GM23338 (cell line): ENCODE measurements around the gene CNPPD1. TPM values are rescaled to one million over a fixed set of nuclear protein-coding genes. Genes with fewer than 3 reads are reported as not detected.

ENCODE experiments used
- ATAC-seq: fragments of 200-7000 bp; cut with Tn5 transposase; 3 replicates; pipeline ENCODE4 v1.9.1; 2020
- DNase-seq: peaks from one replicate; pipeline ENCODE4 v3.0.0-alpha.2; 2015; ENCODE audit warnings: low spot score
- H2AFZ ChIP-seq: fragments of 200-600 bp; sonication (generic); 2 replicates; pipeline ENCODE4 v1.8.0; 2016; ENCODE audit warnings: antibody characterized with exemption, mild to moderate bottlenecking, moderate library complexity
- H3F3A ChIP-seq: fragments of 200-600 bp; sonication (generic); replicated peaks from 2 replicates; pipeline ENCODE4 v1.8.0; 2017; ENCODE audit warnings: antibody characterized with exemption, mixed run types, low read depth
- H3K27ac ChIP-seq: fragments of 200-600 bp; sonication (generic); 2 replicates; pipeline ENCODE4 v1.6.1; 2016; ENCODE audit warnings: low read depth
- H3K27me3 ChIP-seq: fragments of 200-600 bp; sonication (generic); 2 replicates; pipeline ENCODE4 v1.8.0; 2016; ENCODE audit warnings: mild to moderate bottlenecking, mixed run types, moderate library complexity; ENCODE audit not compliant: insufficient read depth
- H3K36me3 ChIP-seq: fragments of 200-600 bp; sonication (generic); 2 replicates; pipeline ENCODE4 v1.8.0; 2016; ENCODE audit warnings: mild to moderate bottlenecking; ENCODE audit not compliant: insufficient read depth
- H3K4me1 ChIP-seq: fragments of 200-600 bp; sonication (generic); 2 replicates; pipeline ENCODE4 v1.8.0; 2016; ENCODE audit warnings: mild to moderate bottlenecking, moderate library complexity; ENCODE audit not compliant: insufficient read depth
- H3K4me2 ChIP-seq: fragments of 200-600 bp; sonication (generic); 2 replicates; pipeline ENCODE4 v1.7.1; 2017; ENCODE audit warnings: mixed run types
- H3K4me3 ChIP-seq: fragments of 200-600 bp; sonication (generic); 2 replicates; pipeline ENCODE4 v1.6.1; 2016; ENCODE audit warnings: mixed run types
- H3K79me2 ChIP-seq: fragments of 200-600 bp; sonication (generic); replicated peaks from 2 replicates; pipeline ENCODE4 v1.8.0; 2017; ENCODE audit warnings: mild to moderate bottlenecking; ENCODE audit not compliant: insufficient read depth
- H3K9me2 ChIP-seq: fragments of 200-600 bp; sonication (generic); 2 replicates; pipeline ENCODE4 v1.8.0; 2017; ENCODE audit not compliant: insufficient read depth
- H4K20me1 ChIP-seq: fragments of 200-600 bp; sonication (generic); replicated peaks from 2 replicates; pipeline ENCODE4 v1.8.0; 2017; ENCODE audit warnings: mild to moderate bottlenecking; ENCODE audit not compliant: insufficient read depth
- H3K27ac Mint-ChIP-seq: 2 replicates; pipeline ENCODE4 v1.8.0; 2020; ENCODE audit warnings: inconsistent platforms, mild to moderate bottlenecking, moderate library complexity, mixed read lengths
- H3K27me3 Mint-ChIP-seq: 3 replicates; pipeline ENCODE4 v1.8.0; 2022; ENCODE audit warnings: low read depth, mild to moderate bottlenecking, moderate library complexity, mixed read lengths, inconsistent platforms; ENCODE audit not compliant: insufficient read depth, poor library complexity
- H3K36me3 Mint-ChIP-seq: 3 replicates; pipeline ENCODE4 v1.8.0; 2021; ENCODE audit warnings: low read depth, mild to moderate bottlenecking, inconsistent platforms, moderate library complexity, mixed read lengths
- H3K4me1 Mint-ChIP-seq: 3 replicates; pipeline ENCODE4 v1.8.0; 2020; ENCODE audit warnings: mild to moderate bottlenecking, inconsistent platforms, mixed read lengths
- H3K4me3 Mint-ChIP-seq: 3 replicates; pipeline ENCODE4 v1.8.0; 2021; ENCODE audit warnings: moderate library complexity, mild to moderate bottlenecking, inconsistent platforms, mixed read lengths
- H3K9me3 Mint-ChIP-seq: 3 replicates; pipeline ENCODE4 v1.8.0; 2020; ENCODE audit warnings: moderate library complexity, mild to moderate bottlenecking, inconsistent platforms, mixed read lengths
- CREB1 ChIP-seq: fragments of 250-450 bp; sonication (Bioruptor Pico); IDR thresholded peaks from 2 replicates; pipeline ENCODE4 v1.5.0; 2020; ENCODE audit warnings: low read depth, mild to moderate bottlenecking, moderate library complexity
- CTCF ChIP-seq, 2 experiments: fragments of 200-600 bp in 1 of 2; sonication (generic) in 1 of 2; conservative IDR thresholded peaks; 2 replicates each; pipeline versions ENCODE4 v1.5.1 to v1.6.1; 2016 to 2017; ENCODE audit warnings: antibody characterized with exemption in 2 of 2, low read depth in 2 of 2, mild to moderate bottlenecking in 2 of 2, moderate library complexity in 1 of 2
- ETS1 ChIP-seq: IDR thresholded peaks from 2 replicates; pipeline ENCODE4 v1.6.1; 2016; ENCODE audit warnings: antibody characterized with exemption
- EZH2 ChIP-seq: fragments of 200-600 bp; sonication (generic); IDR thresholded peaks from one replicate; pipeline ENCODE4 v1.8.0; 2017; ENCODE audit warnings: antibody characterized with exemption, mild to moderate bottlenecking, low read depth; ENCODE audit not compliant: unreplicated experiment
- JUNB ChIP-seq: IDR thresholded peaks from one replicate; pipeline ENCODE4 v1.6.1; 2016; ENCODE audit warnings: antibody characterized with exemption; ENCODE audit not compliant: unreplicated experiment
- NANOG ChIP-seq: IDR thresholded peaks from 2 replicates; pipeline ENCODE4 v1.6.1; 2016; ENCODE audit warnings: antibody characterized with exemption, borderline replicate concordance
- ZNF114 ChIP-seq: fragments of 250-450 bp; sonication (Bioruptor Pico); IDR thresholded peaks from 2 replicates; pipeline ENCODE4 v1.5.0; 2020; ENCODE audit warnings: mild to moderate bottlenecking, moderate library complexity
- ZNF331 ChIP-seq: fragments of 250-450 bp; sonication (Bioruptor Pico); IDR thresholded peaks from 2 replicates; pipeline ENCODE4 v1.5.0; 2020; ENCODE audit warnings: low read depth, mild to moderate bottlenecking, moderate library complexity
- ZNF462 ChIP-seq: fragments of 250-450 bp; sonication (Bioruptor Pico); IDR thresholded peaks from 2 replicates; pipeline ENCODE4 v1.5.0; 2020; ENCODE audit warnings: mild to moderate bottlenecking, moderate library complexity
- polyA plus RNA-seq: library from polyadenylated mRNA; unstranded; fragments of >200 nt; fragmentation: Nextera tagmentation; extraction: Ambion mirVana; gene quantifications from 2 replicates; pipeline ENCODE4 v1.2.1, GENCODE V29; 2016
- total RNA-seq: library from RNA; depleted of rRNA; stranded (reverse); fragments of >200 nt; shearing (Covaris generic); gene quantifications from 2 replicates; pipeline ENCODE4 v1.2.3, GENCODE V29; 2014

CNPPD1 gene
- total and polyA plus RNA-seq, 2 experiments from 2014 or later, result 18.0 to 18.2 TPM

- Histone ChIP-seq H3K4me1 (peaks cover 13% of the 10 kb centered on the region), H3K27me3 (no peaks in the 10 kb centered on the region), H2AFZ (no peak overlapping the region), H4K20me1 (no peaks in the 10 kb centered on the region; the same call in 1 of the 2 replicates), H3K79me2 (peaks cover 7% of the 10 kb centered on the region), H3K36me3 (no peaks in the 10 kb centered on the region), H3K27ac (no peak overlapping the region), H3K4me2 (no peak overlapping the region), H3K4me3 (no peak overlapping the region), H3F3A (peaks cover 20% of the 10 kb centered on the region), H3K9me2 (no peaks in the 10 kb centered on the region)
- no peak overlapping the region; the same call in 2 of the 3 replicates for H3K4me3 Mint-ChIP-seq
- no peak overlapping the region for H3K27ac Mint-ChIP-seq
- peaks cover 24% of the 10 kb centered on the region for H3K36me3 Mint-ChIP-seq
- DNase-seq, result no peak
- peaks cover 20% of the 10 kb centered on the region for H3K27me3 Mint-ChIP-seq
- no peak for ATAC-seq
- H3K9me3 Mint-ChIP-seq, result no peaks in the 10 kb centered on the region; the same call in 2 of the 3 replicates
- TF ChIP-seq ZNF462 (CRISPR knock-in tag) (no peak), ZNF114 (CRISPR knock-in tag) (no peak), CREB1 (CRISPR knock-in tag) (no peak), EZH2 (no peak), NANOG (no peak), CTCF (conservative IDR thresholded peaks at IDR 0.05; ENCODE audit: low read depth in 2 of 2) (no peak), JUNB (no peak), ZNF331 (no peak), ETS1 (no peak)
- H3K4me1 Mint-ChIP-seq, result peaks cover 19% of the 10 kb centered on the region
These were observed 1.9 kb downstream of the CNPPD1 start for GRCh38 chr2:219174801-219175200.
